SK-N-SH (cell line): ENCODE results near the gene SYNJ1. TPM values are rescaled to one million over a fixed set of nuclear protein-coding genes. Genes with fewer than 3 reads are reported as not detected.
A peak's percentile ranks its signal among the peaks of the same experiment; 100 is the strongest.

Source experiments
- CTCF ChIA-PET: fragments of 300-600, 350-600 bp; formaldehyde crosslinking; extraction: SDS; loops from one replicate; lab custom pipeline; 2021; lab: Yijun Ruan, JAX
- POLR2A ChIA-PET: fragments of 350-600 bp; sonication (Branson Sonifier 250); formaldehyde crosslinking; extraction: SDS; loops from one replicate; lab custom pipeline; 2020; ENCODE audit warnings: antibody characterized with exemption, inconsistent platforms; lab: Yijun Ruan, JAX
- DNase-seq: peaks from one replicate; pipeline ENCODE4 v3.0.0; 2012
- H2AFZ ChIP-seq: fragments of 200-600 bp; sonication (generic); 2 replicates; pipeline ENCODE4 v1.8.1; 2016; ENCODE audit warnings: antibody characterized with exemption, mild to moderate bottlenecking, low read depth
- H3F3A ChIP-seq: fragments of 200-600 bp; sonication (generic); replicated peaks from 2 replicates; pipeline ENCODE3; 2016; ENCODE audit warnings: antibody characterized with exemption, mild to moderate bottlenecking; ENCODE audit not compliant: insufficient read depth
- H3K27ac ChIP-seq, 2 experiments: fragments of 200-500 bp in 1 of 2; fragments of 200-600 bp in 1 of 2; sonication (Bioruptor generic) in 1 of 2; sonication (generic), shearing (Covaris generic) in 1 of 2; 2 replicates each; pipeline versions ENCODE4 v1.5.1 to v1.6.1; 2014 to 2016; ENCODE audit warnings: low read depth in 2 of 2, inconsistent platforms in 1 of 2, low read length in 1 of 2, mild to moderate bottlenecking in 1 of 2, mixed read lengths in 1 of 2
- H3K27me3 ChIP-seq: fragments of 200-600 bp; sonication (generic), shearing (Covaris generic); 2 replicates; pipeline ENCODE4 v1.6.1; 2016; ENCODE audit warnings: mixed run types; ENCODE audit not compliant: insufficient read depth
- H3K36me3 ChIP-seq, 2 experiments: fragments of 200-500 bp in 1 of 2; fragments of 200-600 bp in 1 of 2; sonication (Bioruptor generic) in 1 of 2; sonication (generic) in 1 of 2; replicated peaks in 1 of 2; 2 replicates each; pipeline versions ENCODE3 to v1.5.1; 2014 to 2016; ENCODE audit warnings: low read length in 1 of 2, mild to moderate bottlenecking in 1 of 2; ENCODE audit not compliant: insufficient read depth in 2 of 2, control insufficient read depth in 1 of 2
- H3K4me1 ChIP-seq, 2 experiments: fragments of 200-500 bp in 1 of 2; fragments of 200-600 bp in 1 of 2; sonication (Bioruptor generic) in 1 of 2; sonication (generic), shearing (Covaris generic) in 1 of 2; 2 replicates each; pipeline versions ENCODE4 v1.5.1 to v1.6.1; 2014 to 2016; ENCODE audit warnings: low read depth in 1 of 2, low read length in 1 of 2, mixed run types in 1 of 2; ENCODE audit not compliant: insufficient read depth in 2 of 2, control insufficient read depth in 1 of 2
- H3K4me2 ChIP-seq: fragments of 200-600 bp; sonication (generic), shearing (Covaris generic); 2 replicates; pipeline ENCODE4 v1.6.1; 2017; ENCODE audit warnings: mixed run types
- H3K4me3 ChIP-seq, 2 experiments: fragments of 200-500 bp in 1 of 2; fragments of 200-600 bp in 1 of 2; sonication (Bioruptor generic) in 1 of 2; sonication (generic), shearing (Covaris generic) in 1 of 2; 2 replicates each; pipeline versions ENCODE4 v1.5.1 to v1.8.1; 2014 to 2016; ENCODE audit warnings: low read depth in 2 of 2, inconsistent platforms in 1 of 2, low read length in 1 of 2, mild to moderate bottlenecking in 1 of 2, mixed read lengths in 1 of 2, moderate library complexity in 1 of 2
- H3K79me2 ChIP-seq: fragments of 200-600 bp; sonication (generic); 2 replicates; pipeline ENCODE4 v1.8.1; 2017; ENCODE audit warnings: mild to moderate bottlenecking; ENCODE audit not compliant: insufficient read depth
- H3K9ac ChIP-seq: fragments of 200-600 bp; sonication (generic); 2 replicates; pipeline ENCODE4 v1.6.1; 2017; ENCODE audit warnings: mixed run types
- H3K9me2 ChIP-seq: fragments of 200-600 bp; sonication (generic); 2 replicates; pipeline ENCODE4 v1.6.1; 2017; ENCODE audit warnings: mixed run types
- H3K9me3 ChIP-seq: fragments of 200-600 bp; sonication (generic); 2 replicates; pipeline ENCODE4 v1.6.1; 2017; ENCODE audit warnings: mixed run types, mild to moderate bottlenecking, moderate library complexity
- H4K20me1 ChIP-seq: fragments of 200-600 bp; sonication (generic); 2 replicates; pipeline ENCODE4 v1.6.1; 2017; ENCODE audit warnings: mild to moderate bottlenecking, mixed run types; ENCODE audit not compliant: insufficient read depth
- CHD2 ChIP-seq: fragments of 150-350 bp; IDR thresholded peaks from 2 replicates; pipeline ENCODE4 v1.6.1; 2018; ENCODE audit warnings: low read length; ENCODE audit not compliant: partially characterized antibody
- CTCF ChIP-seq: fragments of 200-600 bp; sonication (generic); IDR thresholded peaks from 2 replicates; pipeline ENCODE4 v1.6.1; 2017; ENCODE audit warnings: antibody characterized with exemption, mild to moderate bottlenecking, moderate library complexity
- ELF1 ChIP-seq: IDR thresholded peaks from 2 replicates; pipeline ENCODE4 v1.4.0; 2012
- EZH2phosphoT487 ChIP-seq: fragments of 200-600 bp; sonication (generic); IDR thresholded peaks from 2 replicates; pipeline ENCODE4 v1.6.1; 2017; ENCODE audit warnings: low read depth, mixed run types, mild to moderate bottlenecking, antibody characterized with exemption, moderate library complexity, borderline replicate concordance
- FOSL2 ChIP-seq: IDR thresholded peaks from 2 replicates; pipeline ENCODE4 v1.4.0; 2012; ENCODE audit warnings: low read depth, mild to moderate bottlenecking, moderate library complexity, borderline replicate concordance
- FOXJ3 ChIP-seq: sonication (generic); formaldehyde crosslinking; IDR thresholded peaks from 2 replicates; pipeline ENCODE4 v1.5.1; 2020; ENCODE audit warnings: mild to moderate bottlenecking, missing genetic modification reagents
- GABPA ChIP-seq: IDR thresholded peaks from 2 replicates; pipeline ENCODE4 v1.4.0; 2012; ENCODE audit warnings: low read depth, mild to moderate bottlenecking
- GATA2 ChIP-seq: sonication (generic); formaldehyde crosslinking; IDR thresholded peaks from 2 replicates; pipeline ENCODE4 v1.5.0; 2020; ENCODE audit warnings: mild to moderate bottlenecking, missing genetic modification reagents
- IRF3 ChIP-seq: fragments of 150-350 bp; IDR thresholded peaks from 2 replicates; pipeline ENCODE4 v1.6.1; 2016; ENCODE audit warnings: mild to moderate bottlenecking, low read depth, low read length
- MAX ChIP-seq: IDR thresholded peaks from 2 replicates; pipeline ENCODE4 v1.4.0; 2012; ENCODE audit warnings: low read depth
- MEF2A ChIP-seq: IDR thresholded peaks from 2 replicates; pipeline ENCODE4 v1.4.0; 2012; ENCODE audit warnings: low read depth, borderline replicate concordance
- MXI1 ChIP-seq: IDR thresholded peaks from 2 replicates; pipeline ENCODE4 v1.6.1; 2012; ENCODE audit warnings: mild to moderate bottlenecking, low read depth, low read length, improper control_type of control experiment
- NRF1 ChIP-seq: IDR thresholded peaks from 2 replicates; pipeline ENCODE4 v1.6.1; 2012; ENCODE audit warnings: low read depth, mild to moderate bottlenecking, low read length
- PBX3 ChIP-seq: IDR thresholded peaks from 2 replicates; pipeline ENCODE4; 2012
- POLR2AphosphoS5 ChIP-seq: IDR thresholded peaks from 2 replicates; pipeline ENCODE4 v1.6.1; 2012; ENCODE audit warnings: low read depth, low read length
- RAD21 ChIP-seq: IDR thresholded peaks from 2 replicates; pipeline ENCODE4 v1.6.1; 2012; ENCODE audit warnings: mild to moderate bottlenecking, low read length
- RCOR1 ChIP-seq: fragments of 150-350 bp; IDR thresholded peaks from 2 replicates; pipeline ENCODE4 v1.6.1; 2017; ENCODE audit warnings: antibody characterized with exemption, low read length
- RFX5 ChIP-seq: IDR thresholded peaks from 2 replicates; pipeline ENCODE4 v1.6.1; 2012; ENCODE audit warnings: mild to moderate bottlenecking, improper control_type of control experiment, low read length
- RXRA ChIP-seq: IDR thresholded peaks from 2 replicates; pipeline ENCODE4 v1.4.0; 2012; ENCODE audit warnings: low read depth, mild to moderate bottlenecking, borderline replicate concordance
- SMC3 ChIP-seq: IDR thresholded peaks from 2 replicates; pipeline ENCODE4 v1.6.1; 2012; ENCODE audit warnings: low read depth, low read length, improper control_type of control experiment
- TAF1 ChIP-seq: IDR thresholded peaks from 2 replicates; pipeline ENCODE4 v1.6.1; 2012; ENCODE audit warnings: low read depth, mild to moderate bottlenecking, low read length, moderate library complexity, borderline replicate concordance
- TCF12 ChIP-seq: IDR thresholded peaks from 2 replicates; pipeline ENCODE4 v1.4.0; 2012
- TEAD4 ChIP-seq: IDR thresholded peaks from 2 replicates; pipeline ENCODE4 v1.4.0; 2012; ENCODE audit warnings: mild to moderate bottlenecking, borderline replicate concordance; ENCODE audit not compliant: insufficient read depth
- USF1 ChIP-seq: IDR thresholded peaks from 2 replicates; pipeline ENCODE4 v1.4.0; 2012; ENCODE audit warnings: low read depth, borderline replicate concordance
- USF2 ChIP-seq: fragments of 150-350 bp; IDR thresholded peaks from 2 replicates; pipeline ENCODE4 v1.6.1; 2017; ENCODE audit warnings: antibody characterized with exemption, low read length, low read depth, borderline replicate concordance
- YY1 ChIP-seq: IDR thresholded peaks from 2 replicates; pipeline ENCODE4 v1.4.0; 2012; ENCODE audit warnings: low read depth, mild to moderate bottlenecking
- WGBS: methylation state at CpG from one replicate; pipeline ENCODE4 v1.1.6; 2017; ENCODE audit warnings: low lambda C conversion rate; 5-methylcytosine and 5-hydroxymethylcytosine counted together
- polyA plus RNA-seq, 3 experiments: library from polyadenylated mRNA; depleted of rRNA; stranded (reverse); fragments of >200 nt; gene quantifications; 2 replicates each; pipeline ENCODE4 v1.2.3, GENCODE V29; 2012

SYNJ1 gene
- polyA plus RNA-seq, 1 of the 3 experiments (the other 2 are of a cell fraction): 3.3 TPM

GRCh38 chr21:32727687-32728455, at the start of gene SYNJ1 (continued):
- TF ChIP-seq USF2: no peak
- TF ChIP-seq YY1: peak; percentile 13; the same call in 1 of the 2 replicates
- no peak for TF ChIP-seq USF1
- TF ChIP-seq RCOR1: no peak
- peak; percentile 91 for TF ChIP-seq GABPA
- no peak for TF ChIP-seq MEF2A
- TF ChIP-seq CTCF: no peak
- peak; percentile 50 for TF ChIP-seq MAX
- peak; percentile 53 for TF ChIP-seq PBX3
- no peak for TF ChIP-seq RAD21
- peak; percentile 99 for TF ChIP-seq ELF1
- no peak for TF ChIP-seq RXRA
- no peak for TF ChIP-seq SMC3
- TF ChIP-seq GATA2 (CRISPR knock-in tag): no peak
- TF ChIP-seq FOSL2: no peak
- TF ChIP-seq, all 33 proteins: peak for 12

- H3K79me2 ChIP-seq: peaks cover 7% of the 10 kb centered on the region; the same call in 1 of the 2 replicates
- no peak overlapping the region for H3K27ac ChIP-seq
- no peak overlapping the region for H3K9ac ChIP-seq
- H3K36me3 ChIP-seq: no peaks in the 10 kb centered on the region
- no peak overlapping the region for H3K4me3 ChIP-seq
- ChIA-PET CTCF (no interaction called here), POLR2A (no interaction called here)
- H3K9me3 ChIP-seq: no peaks in the 10 kb centered on the region
- H3K4me2 ChIP-seq: no peak overlapping the region
- no peak for DNase-seq
- H3K27me3 ChIP-seq: no peaks in the 10 kb centered on the region
- no peaks in the 10 kb centered on the region for H3F3A ChIP-seq
- no peak for TF ChIP-seq RXRA
- TF ChIP-seq NRF1: no peak
- TF ChIP-seq POLR2AphosphoS5: no peak
- TF ChIP-seq YY1: no peak
- TF ChIP-seq CHD2: no peak
- TF ChIP-seq MXI1: no peak
- no peak for TF ChIP-seq SMC3
- TF ChIP-seq TAF1: no peak
- TF ChIP-seq GATA2 (CRISPR knock-in tag): no peak
- TF ChIP-seq IRF3: no peak
- TF ChIP-seq RFX5: no peak
- no peak for TF ChIP-seq FOXJ3
- no peak for TF ChIP-seq TEAD4
- TF ChIP-seq MEF2A: no peak
- no peak for TF ChIP-seq ELF1
- TF ChIP-seq TCF12: no peak
- TF ChIP-seq GABPA: no peak
- no peak for TF ChIP-seq EZH2phosphoT487
- no peak overlapping the region for H2AFZ ChIP-seq
- 90% methylated on average over 1 of the region's 1 CpG for WGBS
- H3K9me2 ChIP-seq: no peaks in the 10 kb centered on the region
- 0 out of 4 replicates have a peak, but pooled peaks cover 0 to 3% of the 10 kb centered on the region in 2 experiments for H3K4me1 ChIP-seq
- H4K20me1 ChIP-seq: no peaks in the 10 kb centered on the region
Measured at GRCh38 chr21:32777269-32777668, 49.5 kb upstream of the SYNJ1 start.
